GM19468 (cell line): Measurements from ENCODE around the gene CALN1.
"Not testable (repeated sequence)": the region's sequence is repeated elsewhere in the genome, so short reads cannot be mapped to it uniquely, and the experiment has no call there.

ENCODE experiments used
- ATAC-seq: cut with Tn5 transposase; IDR thresholded peaks from one replicate; pipeline ENCODE4 v1.9.1; 2021; ENCODE audit warnings: mild to moderate bottlenecking, moderate library complexity, moderate number of reproducible peaks; ENCODE audit not compliant: unreplicated experiment; ENCODE audit errors: extremely low read depth

Gene CALN1

GRCh38 chr7:72411419-72411818 lies 719 bp downstream of the CALN1 start:
- no peak for ATAC-seq

GRCh38 chr7:72409638-72410015 lies 2.5 kb downstream of the CALN1 start:
- ATAC-seq, result no peak

GRCh38 chr7:72408966-72409637 lies 3.0 kb downstream of the CALN1 start:
- no peak for ATAC-seq

GRCh38 chr7:72406820-72407403 lies 5.2 kb downstream of the CALN1 start:
- ATAC-seq, result no peak

- no peak for ATAC-seq
Observed at GRCh38 chr7:72405871-72406270, 6.3 kb downstream of the CALN1 start.

- no peak for ATAC-seq
Observed at GRCh38 chr7:72405418-72405817, 6.7 kb downstream of the CALN1 start.

GRCh38 chr7:72404743-72405142 lies 7.4 kb downstream of the CALN1 start:
- ATAC-seq, result no peak

GRCh38 chr7:72403458-72404076 lies 8.6 kb downstream of the CALN1 start:
- ATAC-seq, result no peak

- no peak for ATAC-seq
Observed at GRCh38 chr7:72394016-72394415, 18.1 kb downstream of the CALN1 start.

- no peak for ATAC-seq
Observed at GRCh38 chr7:72391821-72392377, 20.2 kb downstream of the CALN1 start.

- ATAC-seq, result no peak
Observed at GRCh38 chr7:72386118-72386517, 26.0 kb downstream of the CALN1 start.

- ATAC-seq, result no peak
Observed at GRCh38 chr7:72362246-72362645, 49.9 kb downstream of the CALN1 start.

- no peak for ATAC-seq
Observed at GRCh38 chr7:72345208-72345727, 66.9 kb downstream of the CALN1 start.

GRCh38 chr7:72343991-72344390 lies 68.1 kb downstream of the CALN1 start:
- ATAC-seq, result no peak

GRCh38 chr7:72343354-72343753 lies 68.8 kb downstream of the CALN1 start:
- ATAC-seq, result not testable (repeated sequence)

- ATAC-seq, result no peak
Observed at GRCh38 chr7:72337390-72338167, 74.6 kb downstream of the CALN1 start.

- ATAC-seq, result no peak
Observed at GRCh38 chr7:72336632-72337389, 75.3 kb downstream of the CALN1 start.

GRCh38 chr7:72336382-72336631 lies 75.8 kb downstream of the CALN1 start:
- ATAC-seq, result no peak

- ATAC-seq, result no peak
Observed at GRCh38 chr7:72335561-72336381, 76.4 kb downstream of the CALN1 start.
